IMR-90 (cell line): ENCODE measurements around the gene SLC7A9. TPM values are rescaled to one million over a fixed set of nuclear protein-coding genes. Genes with fewer than 3 reads are reported as not detected.

Experiments used
- ATAC-seq: fragments of 200-7000 bp; cut with Tn5 transposase; 2 replicates; pipeline ENCODE4 v1.9.1; 2020; ENCODE audit warnings: low read depth, mild to moderate bottlenecking, moderate library complexity
- BruUV-seq: library from RNA; stranded (reverse); fragments of 400-500 nt; replicated peaks from 2 replicates; lab custom pipeline; 2021; lab: Mats Ljungman, UMichigan
- CTCF ChIA-PET: fragments of 300-600 bp; formaldehyde crosslinking; extraction: SDS; loops from one replicate; lab custom pipeline; 2021; ENCODE audit warnings: antibody characterized with exemption; lab: Yijun Ruan, JAX
- POLR2A ChIA-PET: fragments of 300-600 bp; sonication (Branson Sonifier 250); formaldehyde crosslinking; loops from one replicate; lab custom pipeline; 2022; ENCODE audit warnings: antibody characterized with exemption; ENCODE audit not compliant: unreplicated experiment; lab: Charles Lee
- DNase-seq: peaks from one replicate; pipeline ENCODE4 v3.0.0; 2013
- H2AFZ ChIP-seq: replicated peaks from 2 replicates; pipeline ENCODE3; 2013; ENCODE audit warnings: low read length, mild to moderate bottlenecking; ENCODE audit not compliant: poor library complexity
- H2AK5ac ChIP-seq: 2 replicates; pipeline ENCODE4 v1.6.1; 2013; ENCODE audit warnings: low read depth, low read length, inconsistent platforms
- H2AK9ac ChIP-seq: replicated peaks from 2 replicates; pipeline ENCODE3; 2013; ENCODE audit warnings: mild to moderate bottlenecking, low read depth, low read length, moderate library complexity; ENCODE audit not compliant: poor library complexity
- H2BK120ac ChIP-seq: 2 replicates; pipeline ENCODE4 v1.6.1; 2013; ENCODE audit warnings: low read depth, low read length, inconsistent platforms
- H2BK15ac ChIP-seq: 3 replicates; pipeline ENCODE4 v1.6.1; 2013; ENCODE audit warnings: low read depth, low read length, inconsistent platforms
- H2BK20ac ChIP-seq: 2 replicates; pipeline ENCODE4 v1.6.1; 2013; ENCODE audit warnings: low read depth, mild to moderate bottlenecking, inconsistent platforms, low read length, moderate library complexity
- H2BK5ac ChIP-seq: 2 replicates; pipeline ENCODE4 v1.6.1; 2013; ENCODE audit warnings: mild to moderate bottlenecking, low read depth, low read length, inconsistent platforms; ENCODE audit not compliant: poor library complexity, severe bottlenecking
- H3K14ac ChIP-seq: replicated peaks from 2 replicates; pipeline ENCODE4 v1.6.1; 2013; ENCODE audit warnings: low read depth, low read length, inconsistent platforms
- H3K18ac ChIP-seq: 2 replicates; pipeline ENCODE4 v1.6.1; 2013; ENCODE audit warnings: low read depth, low read length, control low read depth
- H3K23ac ChIP-seq: 2 replicates; pipeline ENCODE4 v1.6.1; 2013; ENCODE audit warnings: low read depth, low read length, inconsistent platforms
- H3K27ac ChIP-seq: 2 replicates; pipeline ENCODE4 v1.5.1; 2013; ENCODE audit warnings: mild to moderate bottlenecking, control low read depth, low read length; ENCODE audit not compliant: insufficient read depth
- H3K27me3 ChIP-seq: 2 replicates; pipeline ENCODE4 v1.6.1; 2013; ENCODE audit warnings: low read length; ENCODE audit not compliant: control insufficient read depth, insufficient read depth
- H3K36me3 ChIP-seq: 2 replicates; pipeline ENCODE4 v1.6.1; 2013; ENCODE audit warnings: low read length, mixed read lengths; ENCODE audit not compliant: control insufficient read depth, insufficient read depth
- H3K4ac ChIP-seq: 2 replicates; pipeline ENCODE4 v1.6.1; 2013; ENCODE audit warnings: low read depth, low read length, inconsistent platforms
- H3K4me1 ChIP-seq: 2 replicates; pipeline ENCODE4 v1.6.1; 2013; ENCODE audit warnings: low read length, mixed read lengths; ENCODE audit not compliant: control insufficient read depth, insufficient read depth
- H3K4me2 ChIP-seq: 2 replicates; pipeline ENCODE4 v1.6.1; 2013; ENCODE audit warnings: low read depth, mild to moderate bottlenecking, control low read depth, low read length, moderate library complexity
- H3K4me3 ChIP-seq: 2 replicates; pipeline ENCODE4 v1.5.1; 2013; ENCODE audit warnings: low read depth, mild to moderate bottlenecking, control low read depth, low read length, moderate library complexity; ENCODE audit not compliant: insufficient read depth
- H3K56ac ChIP-seq: 2 replicates; pipeline ENCODE4 v1.6.1; 2013; ENCODE audit warnings: low read length, inconsistent platforms; ENCODE audit not compliant: insufficient read depth; ENCODE audit errors: extremely low read depth
- H3K79me1 ChIP-seq, 2 experiments: 2 replicates each; pipeline ENCODE4 v1.6.1; 2013; ENCODE audit warnings: low read length in 2 of 2, inconsistent platforms in 1 of 2, low read depth in 1 of 2
- H3K9ac ChIP-seq: 2 replicates; pipeline ENCODE4 v1.6.1; 2013; ENCODE audit warnings: low read depth, low read length, control low read depth
- H3K9me1 ChIP-seq: 2 replicates; pipeline ENCODE4 v1.6.1; 2013; ENCODE audit warnings: low read length, inconsistent platforms; ENCODE audit not compliant: insufficient read depth
- H3K9me3 ChIP-seq: 2 replicates; pipeline ENCODE4 v1.6.1; 2013; ENCODE audit warnings: low read length; ENCODE audit not compliant: control insufficient read depth, insufficient read depth
- H4K20me1 ChIP-seq: 2 replicates; pipeline ENCODE4 v1.6.1; 2013; ENCODE audit warnings: low read length, inconsistent platforms; ENCODE audit not compliant: insufficient read depth
- H4K5ac ChIP-seq: 2 replicates; pipeline ENCODE4 v1.6.1; 2013; ENCODE audit warnings: mild to moderate bottlenecking, low read depth, low read length, control low read depth
- H4K8ac ChIP-seq, 2 experiments: 2 replicates each; pipeline ENCODE4 v1.6.1; 2013; ENCODE audit warnings: low read depth in 2 of 2, low read length in 2 of 2, control low read depth in 1 of 2, inconsistent platforms in 1 of 2
- H4K91ac ChIP-seq: 2 replicates; pipeline ENCODE4 v1.6.1; 2013; ENCODE audit warnings: low read depth, low read length, inconsistent platforms; ENCODE audit not compliant: insufficient read depth
- BHLHE40 ChIP-seq: fragments of 150-350 bp; IDR thresholded peaks from 2 replicates; pipeline ENCODE4 v1.6.1; 2016; ENCODE audit warnings: mild to moderate bottlenecking, low read depth, low read length
- CEBPB ChIP-seq: IDR thresholded peaks from 2 replicates; pipeline ENCODE4 v1.6.1; 2012; ENCODE audit warnings: low read depth, low read length, improper control_type of control experiment
- MAZ ChIP-seq: IDR thresholded peaks from 2 replicates; pipeline ENCODE4 v1.6.1; 2012; ENCODE audit warnings: low read depth, mild to moderate bottlenecking, low read length, improper control_type of control experiment, moderate library complexity, borderline replicate concordance
- MXI1 ChIP-seq: IDR thresholded peaks from 2 replicates; pipeline ENCODE4 v1.6.1; 2012; ENCODE audit warnings: low read depth, mild to moderate bottlenecking, low read length, moderate library complexity, borderline replicate concordance
- NFE2L2 ChIP-seq: fragments of 150-350 bp; IDR thresholded peaks from 2 replicates; pipeline ENCODE4 v1.6.1; 2016; ENCODE audit warnings: low read depth, mild to moderate bottlenecking, low read length
- SMC3 ChIP-seq: fragments of 150-350 bp; IDR thresholded peaks from 2 replicates; pipeline ENCODE4 v1.6.1; 2016; ENCODE audit warnings: low read depth, mild to moderate bottlenecking, antibody characterized with exemption, low read length, moderate library complexity
- WGBS, 2 experiments: methylation state at CpG; one replicate each; pipeline versions ENCODE4 v1.1.5 to v1.1.7; 2013; ENCODE audit warnings: missing lambda C conversion rate in 2 of 2; ENCODE audit not compliant: insufficient read length in 1 of 2; ENCODE audit errors: extremely low coverage in 2 of 2; 5-methylcytosine and 5-hydroxymethylcytosine counted together
- dilution Hi-C: fragments of 300-500 bp; cut with HindIII; formaldehyde crosslinking; loops from one replicate; pipeline ENCODE4 v1.14.3; 2018; ENCODE audit warnings: low sequenced_read_pairs; ENCODE audit not compliant: unreplicated experiment
- in situ Hi-C: fragments of 300-500 bp; cut with MboI; formaldehyde crosslinking; loops from 3 replicates; pipeline ENCODE4 v1.14.3; 2019; ENCODE audit warnings: low sequenced_read_pairs, inconsistent platforms, mixed read lengths
- intact Hi-C: fragments of 100-400 bp; cut with micrococcal nuclease; formaldehyde crosslinking; loops from 2 replicates; pipeline ENCODE4 v1.10.0; 2022
- polyA plus RNA-seq, 3 experiments: library from polyadenylated mRNA; depleted of rRNA; stranded (reverse); fragments of >200 nt; gene quantifications; 2 replicates each; pipeline ENCODE4 v1.2.3, GENCODE V29; 2012; ENCODE audit warnings: low replicate concordance in 1 of 3
- total RNA-seq: library from RNA; depleted of rRNA; stranded (reverse); fragments of >200 nt; gene quantifications from 2 replicates; pipeline ENCODE4 v1.2.3, GENCODE V29; 2012
- TF ChIP-seq, protein P1 (sequence below): conservative IDR thresholded peaks from 2 replicates; pipeline ENCODE4 v1.5.1; 2012; ENCODE audit warnings: mild to moderate bottlenecking, low read depth, low read length, improper control_type of control experiment
- TF ChIP-seq, protein P2 (sequence below): fragments of 150-350 bp; IDR thresholded peaks from 2 replicates; pipeline ENCODE4 v1.6.1; 2016; ENCODE audit warnings: low read depth, mild to moderate bottlenecking, low read length, moderate library complexity, borderline replicate concordance

SLC7A9 gene
- total and polyA plus RNA-seq, 2 of the 4 experiments (the other 2 are of a cell fraction): not detected

DNA sequence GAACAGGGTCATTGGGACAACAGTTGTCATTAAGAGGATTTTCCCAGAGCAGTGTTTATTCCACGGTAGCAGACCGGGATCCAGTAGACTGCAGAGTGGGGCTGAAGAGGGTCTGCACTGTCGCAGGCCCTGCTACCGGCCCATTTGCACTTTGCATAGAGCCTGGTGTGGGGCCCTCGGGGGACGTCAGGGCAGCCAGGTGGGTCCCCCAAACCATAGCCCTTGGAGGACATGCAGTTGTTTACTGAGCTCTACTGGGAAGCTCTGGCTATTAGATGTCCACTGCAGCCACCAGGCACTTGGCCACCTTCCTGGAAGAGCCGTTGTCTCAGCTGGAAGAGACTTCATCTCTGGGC lies 45.8 kb downstream of the SLC7A9 start:
- CTCF ChIA-PET: no interaction called here
- ATAC-seq: no peak

More for the DNA sequence above, 45.8 kb downstream of the SLC7A9 start:
- Histone ChIP-seq H3K36me3 (no peaks in the 10 kb centered on the region), H3K23ac (no peak overlapping the region), H3K18ac (no peak overlapping the region), H3K27ac (no peak overlapping the region), H3K56ac (no peak overlapping the region), H3K9ac (no peak overlapping the region), H3K4ac (no peak overlapping the region), H4K8ac (no peak overlapping the region), H2BK20ac (no peak overlapping the region), H3K9me1 (no peaks in the 10 kb centered on the region), H2BK120ac (no peak overlapping the region), H2AK9ac (no peak overlapping the region), H4K91ac (no peak overlapping the region), H3K4me1 (no peaks in the 10 kb centered on the region), H3K14ac (no peak overlapping the region), H2AK5ac (no peak overlapping the region), H4K20me1 (no peaks in the 10 kb centered on the region), H4K5ac (no peak overlapping the region), H3K4me3 (no peak overlapping the region), H2AFZ (no peak overlapping the region), H2BK5ac (no peak overlapping the region), H3K4me2 (no peak overlapping the region), H3K27me3 (peaks cover 16% of the 10 kb centered on the region), H3K9me3 (no peaks in the 10 kb centered on the region), H3K79me1 (no peaks in the 10 kb centered on the region), H2BK15ac (no peak overlapping the region)
- intact Hi-C loops: no loop called here
- BruUV-seq: no TSS peak
- POLR2A ChIA-PET: interaction anchor here (0.6 kb wide), 1 partner anchor 29 kb away, joined by 13 read pairs; no protein-coding TSS in a partner anchor
- in situ Hi-C loops: no loop called here
- TF ChIP-seq MAZ (no peak), NFE2L2 (no peak), CEBPB (no peak), MXI1 (no peak), BHLHE40 (no peak), SMC3 (no peak)
- TF ChIP-seq, protein P1, sequence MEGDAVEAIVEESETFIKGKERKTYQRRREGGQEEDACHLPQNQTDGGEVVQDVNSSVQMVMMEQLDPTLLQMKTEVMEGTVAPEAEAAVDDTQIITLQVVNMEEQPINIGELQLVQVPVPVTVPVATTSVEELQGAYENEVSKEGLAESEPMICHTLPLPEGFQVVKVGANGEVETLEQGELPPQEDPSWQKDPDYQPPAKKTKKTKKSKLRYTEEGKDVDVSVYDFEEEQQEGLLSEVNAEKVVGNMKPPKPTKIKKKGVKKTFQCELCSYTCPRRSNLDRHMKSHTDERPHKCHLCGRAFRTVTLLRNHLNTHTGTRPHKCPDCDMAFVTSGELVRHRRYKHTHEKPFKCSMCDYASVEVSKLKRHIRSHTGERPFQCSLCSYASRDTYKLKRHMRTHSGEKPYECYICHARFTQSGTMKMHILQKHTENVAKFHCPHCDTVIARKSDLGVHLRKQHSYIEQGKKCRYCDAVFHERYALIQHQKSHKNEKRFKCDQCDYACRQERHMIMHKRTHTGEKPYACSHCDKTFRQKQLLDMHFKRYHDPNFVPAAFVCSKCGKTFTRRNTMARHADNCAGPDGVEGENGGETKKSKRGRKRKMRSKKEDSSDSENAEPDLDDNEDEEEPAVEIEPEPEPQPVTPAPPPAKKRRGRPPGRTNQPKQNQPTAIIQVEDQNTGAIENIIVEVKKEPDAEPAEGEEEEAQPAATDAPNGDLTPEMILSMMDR: no peak
- TF ChIP-seq, protein P2, sequence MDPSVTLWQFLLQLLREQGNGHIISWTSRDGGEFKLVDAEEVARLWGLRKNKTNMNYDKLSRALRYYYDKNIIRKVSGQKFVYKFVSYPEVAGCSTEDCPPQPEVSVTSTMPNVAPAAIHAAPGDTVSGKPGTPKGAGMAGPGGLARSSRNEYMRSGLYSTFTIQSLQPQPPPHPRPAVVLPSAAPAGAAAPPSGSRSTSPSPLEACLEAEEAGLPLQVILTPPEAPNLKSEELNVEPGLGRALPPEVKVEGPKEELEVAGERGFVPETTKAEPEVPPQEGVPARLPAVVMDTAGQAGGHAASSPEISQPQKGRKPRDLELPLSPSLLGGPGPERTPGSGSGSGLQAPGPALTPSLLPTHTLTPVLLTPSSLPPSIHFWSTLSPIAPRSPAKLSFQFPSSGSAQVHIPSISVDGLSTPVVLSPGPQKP: no peak
- dilution Hi-C loops: no loop called here
- DNase-seq: no peak
- 86% methylated on average over 5 of the region's 7 CpGs; no CpG with 5 or more reads in 1 of the 2 experiments for WGBS, 2 experiments
